Activated CD8-positive, alpha-beta memory T cell treated with anti-CD3 and anti-CD28 coated beads for 24 hours (primary cell): ENCODE results near the gene CTNNA3.
"Not testable (repeated sequence)": the region's sequence is repeated elsewhere in the genome, so short reads cannot be mapped to it uniquely, and the experiment has no call there.

Source experiments
- DNase-seq: peaks from one replicate; pipeline ENCODE4 v3.0.0-alpha.2; 2020

The CTNNA3 gene

GRCh38 chr10:67230680-67231500, 465.1 kb downstream of the CTNNA3 start:
- not testable (repeated sequence) for DNase-seq

- no peak for DNase-seq
Measured at GRCh38 chr10:67225226-67225625, 470.8 kb downstream of the CTNNA3 start.

GRCh38 chr10:67224553-67224952, 471.4 kb downstream of the CTNNA3 start:
- DNase-seq: no peak

- DNase-seq: no peak
Measured at GRCh38 chr10:67222934-67223333, 473.1 kb downstream of the CTNNA3 start.

GRCh38 chr10:67221939-67222494, 474.0 kb downstream of the CTNNA3 start:
- DNase-seq: no peak

- DNase-seq: no peak
Measured at GRCh38 chr10:67211680-67212079, 484.3 kb downstream of the CTNNA3 start.

- not testable (repeated sequence) for DNase-seq
Measured at GRCh38 chr10:67207923-67208322, 488.1 kb downstream of the CTNNA3 start.

- DNase-seq: no peak
Measured at GRCh38 chr10:67200913-67201564, 495.0 kb downstream of the CTNNA3 start.

GRCh38 chr10:67175354-67175753, 520.6 kb downstream of the CTNNA3 start:
- DNase-seq: no peak

GRCh38 chr10:67173787-67174186, 522.2 kb downstream of the CTNNA3 start:
- no peak for DNase-seq

GRCh38 chr10:67171970-67172369, 524.0 kb downstream of the CTNNA3 start:
- no peak for DNase-seq

- no peak for DNase-seq
Measured at GRCh38 chr10:67156239-67156638, 539.8 kb downstream of the CTNNA3 start.

GRCh38 chr10:67151471-67151870, 544.5 kb downstream of the CTNNA3 start:
- DNase-seq: no peak

- DNase-seq: no peak
Measured at GRCh38 chr10:67144530-67144929, 551.5 kb downstream of the CTNNA3 start.

- no peak for DNase-seq
Measured at GRCh38 chr10:67141300-67141699, 554.7 kb downstream of the CTNNA3 start.

GRCh38 chr10:67140641-67141040, 555.4 kb downstream of the CTNNA3 start:
- DNase-seq: no peak

GRCh38 chr10:67127441-67127840, 568.6 kb downstream of the CTNNA3 start:
- DNase-seq: no peak

GRCh38 chr10:67119651-67120050, 576.3 kb downstream of the CTNNA3 start:
- no peak for DNase-seq

GRCh38 chr10:67115972-67116371, 580.0 kb downstream of the CTNNA3 start:
- no peak for DNase-seq

- DNase-seq: no peak
Measured at GRCh38 chr10:67114945-67115344, 581.0 kb downstream of the CTNNA3 start.

GRCh38 chr10:67112765-67113164, 583.2 kb downstream of the CTNNA3 start:
- DNase-seq: no peak

GRCh38 chr10:67110286-67110685, 585.7 kb downstream of the CTNNA3 start:
- DNase-seq: no peak

GRCh38 chr10:67107670-67108069, 588.3 kb downstream of the CTNNA3 start:
- no peak for DNase-seq

GRCh38 chr10:67100951-67101350, 595.0 kb downstream of the CTNNA3 start:
- DNase-seq: no peak
